K562 (cell line): Measurements from ENCODE around the gene MMP24. TPM values are rescaled to one million over a fixed set of nuclear protein-coding genes. Genes with fewer than 3 reads are reported as not detected.
"Not testable (repeated sequence)": the region's sequence is repeated elsewhere in the genome, so short reads cannot be mapped to it uniquely, and the experiment has no call there.

Experiments
- ATAC-seq: fragments of 200-7000 bp; cut with Tn5 transposase; 3 replicates; pipeline ENCODE4 v1.9.1; 2020; ENCODE audit warnings: moderate library complexity
- BruUV-seq: library from RNA; stranded (reverse); fragments of 400-500 nt; replicated peaks from 2 replicates; lab custom pipeline; 2021; lab: Mats Ljungman, UMichigan
- CTCF ChIA-PET: fragments of 300-600 bp; formaldehyde crosslinking; extraction: SDS; loops from one replicate; lab custom pipeline; 2021; ENCODE audit warnings: low intra/inter-chr PET ratio; lab: Yijun Ruan, JAX
- POLR2A ChIA-PET: fragments of 300-600, 350-650 bp; sonication (Branson Sonifier 250); formaldehyde crosslinking; extraction: SDS; loops from one replicate; lab custom pipeline; 2021; ENCODE audit warnings: antibody characterized with exemption, inconsistent platforms; lab: Yijun Ruan, JAX
- DNase-seq, 4 experiments: peaks; one replicate each; pipeline versions ENCODE4 v3.0.0 to v3.0.0-alpha.2; 2011 to 2018; ENCODE audit warnings: low spot score in 3 of 4, mixed read lengths in 3 of 4; ENCODE audit errors: extremely low read depth in 1 of 4
- FAIRE-seq: peaks from 2 replicates; lab custom pipeline; 2011; peaks lifted over from hg19 to GRCh38; lab: Jason Lieb, UNC
- H2AFZ ChIP-seq: 2 replicates; pipeline ENCODE4 v1.6.0; 2011; ENCODE audit warnings: low read depth, low read length, control low read depth, inconsistent platforms
- H3K27ac ChIP-seq: fragments of 200-600 bp; 3 replicates; pipeline ENCODE4 v1.8.0; 2011; ENCODE audit warnings: low read depth, mild to moderate bottlenecking, control low read depth, inconsistent platforms, low read length, moderate library complexity, mixed read lengths; ENCODE audit errors: extremely low read depth
- H3K27me3 ChIP-seq, 2 experiments: fragments of 300-600 bp in 1 of 2; 2 replicates in 1 of 2; 3 replicates in 1 of 2; pipeline versions ENCODE4 v1.6.0 to v1.8.0; 2011; ENCODE audit warnings: inconsistent platforms in 2 of 2, low read length in 2 of 2, mild to moderate bottlenecking in 1 of 2, mixed read lengths in 1 of 2, moderate library complexity in 1 of 2; ENCODE audit not compliant: control insufficient read depth in 2 of 2, insufficient read depth in 2 of 2
- H3K36me3 ChIP-seq: fragments of 300-600 bp; 3 replicates; pipeline ENCODE4 v1.8.0; 2011; ENCODE audit warnings: mild to moderate bottlenecking, low read length, inconsistent platforms; ENCODE audit not compliant: control insufficient read depth, insufficient read depth
- H3K4me1 ChIP-seq, 2 experiments: fragments of 200-600 bp in 1 of 2; replicated peaks in 1 of 2; 2 replicates in 1 of 2; 3 replicates in 1 of 2; pipeline versions ENCODE4 v1.5.1 to v1.8.0; 2011; ENCODE audit warnings: inconsistent platforms in 2 of 2, low read length in 2 of 2, mild to moderate bottlenecking in 1 of 2, mixed read lengths in 1 of 2, moderate library complexity in 1 of 2; ENCODE audit not compliant: control insufficient read depth in 2 of 2, insufficient read depth in 2 of 2
- H3K4me2 ChIP-seq: 2 replicates; pipeline ENCODE4 v1.6.1; 2011; ENCODE audit warnings: low read length, control low read depth, inconsistent platforms, mixed read lengths; ENCODE audit not compliant: insufficient read depth
- H3K4me3 ChIP-seq: fragments of 200-600 bp; sonication (generic), shearing (Covaris generic); 2 replicates; pipeline ENCODE4 v1.5.1; 2016; ENCODE audit warnings: control low read depth, inconsistent platforms
- H3K79me2 ChIP-seq: fragments of 200-600 bp; 3 replicates; pipeline ENCODE4 v1.8.0; 2011; ENCODE audit warnings: low read length, inconsistent platforms; ENCODE audit not compliant: control insufficient read depth, insufficient read depth
- H3K9ac ChIP-seq, 2 experiments: 2 replicates each; pipeline versions ENCODE4 v1.6.0 to v1.6.1; 2011; ENCODE audit warnings: low read depth in 2 of 2, low read length in 2 of 2, control low read depth in 1 of 2, inconsistent platforms in 1 of 2, mild to moderate bottlenecking in 1 of 2, mixed read lengths in 1 of 2; ENCODE audit not compliant: insufficient read depth in 1 of 2
- H3K9me1 ChIP-seq: one replicate; pipeline ENCODE4 v1.6.0; 2011; ENCODE audit warnings: inconsistent platforms, mild to moderate bottlenecking, low read length, moderate library complexity; ENCODE audit not compliant: control insufficient read depth, insufficient read depth
- H3K9me3 ChIP-seq: replicated peaks from 2 replicates; pipeline ENCODE4 v1.5.1; 2011; ENCODE audit warnings: low read depth, low read length, inconsistent platforms; ENCODE audit not compliant: control insufficient read depth, insufficient read depth
- H4K20me1 ChIP-seq: replicated peaks from 2 replicates; pipeline ENCODE4 v1.6.1; 2011; ENCODE audit warnings: low read length, inconsistent platforms, mixed read lengths; ENCODE audit not compliant: control insufficient read depth, insufficient read depth
- WGBS: fragments of 100-300 bp; shearing (Covaris generic); methylation state at CpG from one replicate; pipeline ENCODE4 v1.1.6; 2016; ENCODE audit warnings: low coverage, mixed read lengths; ENCODE audit not compliant: insufficient coverage; ENCODE audit errors: missing lambda C conversion rate; 5-methylcytosine and 5-hydroxymethylcytosine counted together
- in situ Hi-C: fragments of 300-500 bp; cut with MboI; formaldehyde crosslinking; loops from 4 replicates; pipeline ENCODE4 v1.15.0; 2018; ENCODE audit warnings: inconsistent platforms, mixed read lengths
- intact Hi-C: fragments of 100-400 bp; cut with micrococcal nuclease; formaldehyde crosslinking; loops from 2 replicates; pipeline ENCODE4 v1.14.2; 2022
- polyA plus RNA-seq, 8 experiments: library from polyadenylated mRNA; depleted of rRNA in 4 of 8; stranded (reverse) in 5 of 8; unstranded in 3 of 8; fragments of >200 nt; fragmentation: Nextera tagmentation in 2 of 8; fragmentation: Illumina TruSeq in 1 of 8; extraction: Ambion mirVana in 2 of 8; extraction: Trizol in 1 of 8; gene quantifications; 2 replicates each; pipeline versions ENCODE4 v1.2.1 to v1.2.3, GENCODE V29; 2011 to 2014; ENCODE audit warnings: inconsistent platforms in 1 of 8, missing spikeins in 1 of 8
- total RNA-seq, 7 experiments: library from RNA; depleted of rRNA in 6 of 7; stranded (reverse); fragments of >200 nt in 6 of 7; fragmentation: Illumina TruSeq in 2 of 7; extraction: Trizol in 2 of 7; gene quantifications; 2 replicates each; pipeline versions ENCODE4 v1.2.1 to v1.2.3, GENCODE V29; 2011 to 2021; ENCODE audit warnings: low replicate concordance in 1 of 7

MMP24 gene
- total and polyA plus RNA-seq, 9 of the 15 experiments (the other 6 are each of a cell fraction or from before 2014, with no cell fraction given): 0.03 to 0.07 (median 0.03) TPM; not detected in 6

DNA sequence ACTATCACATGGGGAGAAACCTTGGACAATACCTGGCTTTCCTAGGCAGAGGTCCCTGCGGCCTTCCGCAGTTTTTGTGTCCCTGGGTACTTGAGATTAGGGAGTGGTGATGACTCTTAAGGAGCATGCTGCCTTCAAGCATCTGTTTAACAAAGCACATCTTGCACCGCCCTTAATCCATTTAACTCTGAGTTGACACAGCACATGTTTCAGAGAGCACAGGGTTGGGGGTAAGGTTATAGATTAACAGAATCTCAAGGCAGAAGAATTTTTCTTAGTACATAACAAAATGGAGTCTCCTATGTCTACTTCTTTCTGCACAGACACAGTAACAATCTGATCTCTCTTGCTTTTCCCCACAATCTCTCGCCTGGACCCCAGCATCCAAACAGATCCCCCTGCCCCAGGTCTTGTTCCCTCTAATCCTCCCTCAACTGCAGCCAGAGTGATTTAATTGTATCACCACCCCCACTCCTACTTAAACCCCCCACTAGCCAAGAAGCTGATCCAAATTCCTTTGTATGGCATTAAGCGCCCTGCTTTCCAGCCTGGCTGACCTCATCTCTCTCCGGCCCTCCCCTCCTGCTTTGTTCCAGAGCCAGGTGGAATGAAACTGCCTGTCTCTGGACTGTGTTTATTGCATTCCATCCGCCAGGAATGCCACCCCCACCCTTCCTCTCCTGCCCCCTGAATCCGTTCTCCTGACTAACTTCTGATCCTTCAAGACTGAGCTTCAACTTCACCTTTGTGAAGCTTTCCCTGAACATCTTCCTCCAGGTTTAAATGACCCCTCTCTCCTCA is 36.4 kb downstream of the MMP24 start:
- FAIRE-seq: not testable (repeated sequence)

More for the DNA sequence above, 36.4 kb downstream of the MMP24 start:
- H3K36me3 ChIP-seq, H3K79me2 ChIP-seq, in situ Hi-C loops, H4K20me1 ChIP-seq, H3K27ac ChIP-seq, ATAC-seq, CTCF ChIA-PET, H2AFZ ChIP-seq, H3K4me3 ChIP-seq, H3K9me3 ChIP-seq, H3K9me1 ChIP-seq, H3K4me2 ChIP-seq, BruUV-seq, DNase-seq: not testable (repeated sequence)
- Histone ChIP-seq H3K27me3 (peaks cover 2 to 27% of the 10 kb centered on the region in 2 experiments; a peak in 3 of 5 replicates), H3K9ac (peak overlapping the region in 1 of 2 experiments; percentile 14; a peak in 1 of 4 replicates), H3K4me1 (peaks cover 0 to 18% of the 10 kb centered on the region in 2 experiments; a peak in 2 of 5 replicates)
- WGBS: 44% methylated on average over 5 of the region's 8 CpGs
- POLR2A ChIA-PET: interaction anchor here (0.6 kb wide), 1 partner anchor 241 kb away, joined by 6 read pairs; no protein-coding TSS in a partner anchor
- intact Hi-C loops: loop anchor here (10.0 kb wide), 2 partner anchors 388 to 428 kb away; partner anchors contain the start of genes ACSS2 and GGT7
